GM18867 (cell line): ENCODE measurements around the gene ACAP2.
"Not testable (repeated sequence)": the region's sequence is repeated elsewhere in the genome, so short reads cannot be mapped to it uniquely, and the experiment has no call there.

Experiments
- ATAC-seq: cut with Tn5 transposase; IDR thresholded peaks from one replicate; pipeline ENCODE4 v1.9.1; 2021; ENCODE audit warnings: mild to moderate bottlenecking, moderate library complexity; ENCODE audit not compliant: unreplicated experiment

The ACAP2 gene

DNA sequence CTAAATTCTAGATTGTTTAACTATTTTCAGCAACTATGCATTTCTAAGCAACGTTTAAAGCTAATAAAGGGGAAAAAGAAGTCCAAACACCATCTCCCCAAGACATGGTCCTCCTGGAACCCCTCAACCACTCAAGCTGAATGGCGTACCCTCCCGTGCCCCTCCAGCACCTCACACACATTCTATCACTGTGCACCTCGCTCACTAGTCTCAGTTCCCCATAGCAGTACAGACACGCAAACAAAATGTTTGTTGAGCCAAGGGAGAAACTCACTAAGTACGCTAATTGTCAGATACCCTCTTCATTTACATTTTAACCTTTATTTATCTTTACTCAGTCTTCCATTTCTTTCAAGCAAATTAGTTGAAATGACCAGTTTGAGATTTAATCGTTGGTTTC, 48.8 kb downstream of the ACAP2 start:
- peak; percentile 63 for ATAC-seq

GRCh38 chr3:195388380-195388779, 54.4 kb downstream of the ACAP2 start:
- no peak for ATAC-seq

DNA sequence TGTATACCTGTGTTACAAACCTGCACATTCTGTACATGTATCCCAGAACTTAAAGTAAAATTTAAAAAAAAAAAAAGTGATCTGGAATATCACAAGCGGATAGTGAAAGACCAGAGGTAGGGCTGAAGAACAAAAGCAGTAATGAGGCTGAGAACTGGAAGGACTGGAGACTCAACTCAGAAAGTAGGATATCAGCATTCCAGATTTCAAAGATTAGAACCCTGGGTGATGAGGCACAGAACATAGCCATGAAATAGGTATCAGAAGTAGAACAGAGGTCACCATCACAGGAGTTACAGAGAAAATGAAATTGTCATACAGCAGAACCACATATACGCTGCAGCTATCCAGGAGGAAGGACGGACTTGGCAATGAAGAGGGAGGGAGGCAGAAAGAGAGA, 56.1 kb downstream of the ACAP2 start:
- ATAC-seq: no peak

GRCh38 chr3:195385526-195385925, 57.3 kb downstream of the ACAP2 start:
- ATAC-seq: no peak

DNA sequence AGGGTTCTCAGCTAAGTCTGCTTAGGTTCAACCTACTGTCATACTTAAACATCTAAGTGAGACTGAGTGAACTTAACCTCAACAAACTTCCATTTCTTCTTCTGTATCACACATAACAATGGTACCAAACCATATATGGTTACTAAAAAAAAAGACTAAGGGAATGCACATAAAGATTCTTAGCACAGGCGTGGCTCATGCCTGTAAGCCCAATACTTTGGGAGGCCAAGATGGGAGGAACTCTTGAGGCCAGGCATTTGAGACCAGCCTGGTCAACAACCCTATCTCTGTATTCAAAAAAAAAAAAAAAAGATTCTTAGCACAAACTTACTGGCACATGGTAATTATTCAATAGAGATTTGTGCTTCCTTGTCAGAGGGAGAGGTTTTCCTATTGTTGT, 57.9 kb downstream of the ACAP2 start:
- ATAC-seq: no peak

GRCh38 chr3:195372220-195372619, 70.6 kb downstream of the ACAP2 start:
- no peak for ATAC-seq

- no peak for ATAC-seq
Observed at GRCh38 chr3:195366200-195366925, 76.5 kb downstream of the ACAP2 start.

DNA sequence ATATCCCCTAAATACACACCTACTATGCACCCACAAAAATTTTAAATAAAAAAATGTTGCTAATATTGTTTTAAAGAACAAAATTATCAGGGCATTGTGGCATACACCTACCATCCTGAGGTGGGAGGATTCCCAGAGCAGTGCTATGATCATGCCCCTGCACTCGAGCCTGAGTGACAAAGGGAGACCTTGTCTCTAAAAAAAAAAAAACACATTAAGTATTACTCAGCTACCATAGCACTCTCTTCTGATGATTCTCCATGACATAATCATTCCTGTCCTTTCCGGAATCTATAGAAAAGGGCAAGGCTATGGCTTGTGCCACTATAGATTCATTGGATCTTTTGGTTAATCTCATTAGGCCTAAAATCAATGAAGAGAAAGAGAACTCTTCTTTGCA, 77.4 kb downstream of the ACAP2 start:
- ATAC-seq: no peak

- not testable (repeated sequence) for ATAC-seq
Observed at GRCh38 chr3:195357797-195358196, 85.0 kb downstream of the ACAP2 start.

- ATAC-seq: no peak
Observed at GRCh38 chr3:195356151-195357086, 86.4 kb downstream of the ACAP2 start.

DNA sequence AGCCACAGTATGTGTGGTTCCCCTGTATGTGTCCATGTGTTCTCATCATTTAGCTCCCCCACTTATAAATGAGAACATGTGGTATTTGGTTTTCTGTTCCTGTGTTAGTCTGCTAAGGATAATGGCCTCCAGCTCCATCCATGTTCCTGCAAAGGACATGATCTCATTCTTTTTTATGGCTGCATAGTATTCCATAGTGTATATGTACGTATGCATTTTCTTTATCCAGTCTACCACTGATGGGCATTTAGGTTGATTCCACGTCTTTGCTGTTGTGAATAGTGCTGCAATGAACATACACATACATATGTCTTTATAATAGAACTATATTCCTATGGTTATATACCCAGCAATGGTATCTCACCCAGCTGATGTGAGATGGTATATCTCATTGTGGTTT, 88.8 kb downstream of the ACAP2 start:
- not testable (repeated sequence) for ATAC-seq

GRCh38 chr3:195352895-195353488, 89.8 kb downstream of the ACAP2 start:
- ATAC-seq: no peak

GRCh38 chr3:195348426-195349115, 94.2 kb downstream of the ACAP2 start:
- no peak for ATAC-seq

- no peak for ATAC-seq
Observed at GRCh38 chr3:195337747-195338146, 105.1 kb downstream of the ACAP2 start.

DNA sequence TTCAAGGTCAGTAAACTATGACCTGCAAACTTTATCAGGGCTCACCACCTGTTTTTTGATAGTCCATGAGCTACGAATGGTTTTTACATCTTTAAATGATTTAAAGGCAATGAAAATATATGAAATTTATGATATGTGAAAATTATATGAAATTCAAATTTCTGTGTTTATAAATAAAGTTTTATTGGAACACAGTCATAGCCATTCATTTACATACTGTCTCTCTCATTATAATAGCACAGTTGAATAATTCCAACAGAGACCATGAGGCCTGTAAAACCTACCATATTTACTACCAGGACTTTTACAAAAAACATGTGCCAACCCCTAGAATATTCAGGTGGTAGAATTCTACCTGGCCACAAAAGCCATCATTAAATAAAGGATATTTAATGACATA, 107.9 kb downstream of the ACAP2 start:
- no peak for ATAC-seq

DNA sequence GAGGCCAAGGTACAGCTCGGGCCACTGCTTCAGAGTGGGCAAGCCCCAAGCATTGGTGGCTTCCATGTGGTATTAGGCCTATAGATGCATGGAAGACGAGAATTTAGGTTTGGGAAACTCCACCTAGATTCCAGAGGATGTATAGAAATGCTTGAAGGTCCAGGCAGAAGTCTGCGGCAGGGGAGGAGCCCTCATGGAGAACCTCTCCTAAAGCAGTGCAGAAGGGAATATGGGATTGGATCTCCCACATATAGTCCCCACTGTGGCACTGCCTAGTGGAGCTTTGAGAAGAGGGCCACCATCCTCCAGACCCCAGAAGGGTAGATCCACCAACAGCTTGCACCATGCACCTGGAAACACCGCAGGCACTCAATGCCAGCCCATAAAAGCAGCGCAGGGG, 123.8 kb downstream of the ACAP2 start:
- no peak for ATAC-seq

DNA sequence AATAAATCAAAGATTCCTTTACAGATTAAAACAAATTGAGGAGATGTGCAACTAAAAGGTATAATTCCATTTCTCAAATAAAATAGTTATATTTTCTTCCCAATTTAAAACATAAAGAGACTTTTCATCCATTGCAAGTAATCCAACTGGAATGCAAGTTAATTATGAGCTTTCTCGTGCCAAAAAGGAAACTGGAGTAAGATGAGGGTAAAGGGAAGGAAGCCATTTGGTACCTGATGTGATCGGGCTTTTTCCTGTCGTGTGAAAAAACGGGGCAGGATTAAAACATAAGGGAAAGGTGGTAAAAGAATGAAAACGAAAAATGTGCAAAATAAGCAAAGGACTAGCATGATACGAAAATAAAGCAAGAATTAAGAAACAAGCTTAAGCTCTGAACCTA, 130.1 kb downstream of the ACAP2 start:
- ATAC-seq: no peak

GRCh38 chr3:195307711-195308110, 135.1 kb downstream of the ACAP2 start:
- ATAC-seq: no peak

GRCh38 chr3:195306369-195306768, 136.5 kb downstream of the ACAP2 start:
- ATAC-seq: no peak

DNA sequence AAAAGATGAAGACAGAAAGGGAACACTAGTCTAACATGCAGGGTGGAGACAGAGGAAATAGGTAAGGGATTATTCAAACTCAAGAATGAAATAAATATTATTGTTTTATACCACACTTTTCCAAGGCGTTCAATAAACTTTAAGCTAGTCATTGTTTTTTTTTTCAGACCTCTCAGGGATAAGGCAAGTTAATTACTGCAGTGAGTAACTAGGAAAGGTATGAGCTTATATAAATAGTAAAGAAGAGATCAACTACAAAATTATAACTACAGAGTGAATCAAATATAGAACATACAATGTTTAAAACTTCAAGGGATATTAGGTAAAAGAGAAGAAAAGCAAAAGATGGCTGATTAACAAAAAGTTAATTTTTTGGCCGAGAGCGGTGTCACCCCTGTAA, 140.4 kb downstream of the ACAP2 start:
- no peak for ATAC-seq

- no peak for ATAC-seq
Observed at GRCh38 chr3:195297446-195297845, 145.4 kb downstream of the ACAP2 start.
